Endothelial cell of umbilical vein (primary cell): ENCODE data around the gene PRR19. TPM values are rescaled to one million over a fixed set of nuclear protein-coding genes. Genes with fewer than 3 reads are reported as not detected.
A peak's percentile ranks its signal among the peaks of the same experiment; 100 is the strongest.

Experiments used
- BruUV-seq: library from RNA; stranded (reverse); fragments of 400-500 nt; replicated peaks from 2 replicates; lab custom pipeline; 2021; lab: Mats Ljungman, UMichigan
- CTCF ChIA-PET: fragments of 300-600, 350-600 bp; sonication (Branson Sonifier 250); formaldehyde crosslinking; loops from one replicate; lab custom pipeline; 2021; ENCODE audit warnings: antibody characterized with exemption, inconsistent platforms; lab: Charles Lee
- POLR2A ChIA-PET: fragments of 300-600, 350-600 bp; sonication (Branson Sonifier 250); formaldehyde crosslinking; loops from one replicate; lab custom pipeline; 2021; ENCODE audit warnings: antibody characterized with exemption, inconsistent platforms; lab: Charles Lee
- DNase-seq: peaks from one replicate; pipeline ENCODE4 v3.0.0-alpha.2; 2011; ENCODE audit warnings: low read depth, low spot score
- FAIRE-seq: peaks from 2 replicates; lab custom pipeline; 2011; peaks lifted over from hg19 to GRCh38; lab: Jason Lieb, UNC
- H2AFZ ChIP-seq: 2 replicates; pipeline ENCODE4 v1.6.0; 2012; ENCODE audit warnings: low read depth, low read length, control low read depth, inconsistent platforms
- H3K27ac ChIP-seq: 2 replicates; pipeline ENCODE4 v1.5.1; 2011; ENCODE audit warnings: low read depth, mild to moderate bottlenecking, control low read depth, low read length, moderate library complexity; ENCODE audit not compliant: insufficient read depth
- H3K27me3 ChIP-seq, 2 experiments: 2 replicates each; pipeline versions ENCODE4 v1.6.0 to v1.6.1; 2011; ENCODE audit warnings: low read length in 2 of 2, mixed read lengths in 1 of 2; ENCODE audit not compliant: control insufficient read depth in 2 of 2, insufficient read depth in 2 of 2
- H3K36me3 ChIP-seq, 2 experiments: 2 replicates in 1 of 2; 3 replicates in 1 of 2; pipeline ENCODE4 v1.5.1; 2011; ENCODE audit warnings: low read length in 2 of 2, mild to moderate bottlenecking in 1 of 2, moderate library complexity in 1 of 2; ENCODE audit not compliant: control insufficient read depth in 2 of 2, insufficient read depth in 2 of 2; ENCODE audit errors: extremely low read depth in 1 of 2
- H3K4me1 ChIP-seq: 3 replicates; pipeline ENCODE4 v1.5.1; 2011; ENCODE audit warnings: mild to moderate bottlenecking, low read length; ENCODE audit not compliant: control insufficient read depth, insufficient read depth; ENCODE audit errors: extremely low read depth
- H3K4me2 ChIP-seq: 2 replicates; pipeline ENCODE4 v1.6.1; 2011; ENCODE audit warnings: low read length, control low read depth, mixed read lengths; ENCODE audit not compliant: insufficient read depth
- H3K4me3 ChIP-seq, 3 experiments: fragments of 200-600 bp in 1 of 3; sonication (generic), shearing (Covaris generic) in 1 of 3; replicated peaks in 1 of 3; 2 replicates each; pipeline ENCODE4 v1.5.1; 2011 to 2016; ENCODE audit warnings: control low read depth in 3 of 3, low read length in 3 of 3, mild to moderate bottlenecking in 2 of 3, inconsistent platforms in 1 of 3, low read depth in 1 of 3, moderate library complexity in 1 of 3; ENCODE audit not compliant: insufficient read depth in 1 of 3
- H3K79me2 ChIP-seq: 2 replicates; pipeline ENCODE4 v1.6.0; 2012; ENCODE audit warnings: low read length, inconsistent platforms; ENCODE audit not compliant: control insufficient read depth, insufficient read depth
- H3K9ac ChIP-seq: replicated peaks from 2 replicates; pipeline ENCODE3; 2011; ENCODE audit warnings: low read length, control low read depth; ENCODE audit not compliant: insufficient read depth; ENCODE audit errors: extremely low read depth
- H3K9me1 ChIP-seq: replicated peaks from 3 replicates; pipeline ENCODE4 v1.6.0; 2011; ENCODE audit warnings: mild to moderate bottlenecking, low read length; ENCODE audit not compliant: control insufficient read depth, insufficient read depth; ENCODE audit errors: extremely low read depth
- H3K9me3 ChIP-seq: replicated peaks from 2 replicates; pipeline ENCODE4 v1.5.1; 2012; ENCODE audit warnings: low read length, inconsistent platforms; ENCODE audit not compliant: control insufficient read depth, insufficient read depth
- H4K20me1 ChIP-seq: replicated peaks from 2 replicates; pipeline ENCODE3; 2011; ENCODE audit warnings: mild to moderate bottlenecking, low read length; ENCODE audit not compliant: control insufficient read depth, insufficient read depth; ENCODE audit errors: extremely low read depth
- GATA2 ChIP-seq: IDR thresholded peaks from 2 replicates; pipeline ENCODE4 v1.7.0; 2011; ENCODE audit warnings: low read depth, mild to moderate bottlenecking, moderate library complexity, mixed read lengths, low read length; ENCODE audit not compliant: insufficient read length, insufficient read depth
- JUN ChIP-seq: IDR thresholded peaks from 2 replicates; pipeline ENCODE4 v1.6.1; 2011; ENCODE audit warnings: borderline replicate concordance, low read depth; ENCODE audit not compliant: insufficient read length, insufficient read depth
- POLR2A ChIP-seq: IDR thresholded peaks from 2 replicates; pipeline ENCODE4 v1.6.1; 2012; ENCODE audit warnings: low read depth, mild to moderate bottlenecking, control low read depth, low read length
- POLR2AphosphoS5 ChIP-seq: IDR thresholded peaks from 2 replicates; pipeline ENCODE4 v1.6.1; 2012; ENCODE audit warnings: low read depth, mild to moderate bottlenecking, control low read depth, low read length, moderate library complexity; ENCODE audit not compliant: insufficient read depth
- dilution Hi-C: fragments of 300-500 bp; cut with MboI; formaldehyde crosslinking; loops from one replicate; pipeline ENCODE4 v1.15.0; 2019; ENCODE audit warnings: low sequenced_read_pairs; ENCODE audit not compliant: extremely low pct_ligation_motif_present
- intact Hi-C: fragments of 100-400 bp; cut with micrococcal nuclease; formaldehyde crosslinking; loops from one replicate; pipeline ENCODE4 v1.10.0; 2022
- polyA plus RNA-seq, 4 experiments: library from polyadenylated mRNA; depleted of rRNA in 3 of 4; stranded (reverse) in 3 of 4; unstranded in 1 of 4; fragments of >200 nt; gene quantifications; 2 replicates each; pipeline versions ENCODE4 v1.2.1 to v1.2.3, GENCODE V29; 2011 to 2012; ENCODE audit warnings: missing spikeins in 1 of 4
- total RNA-seq: library from RNA; stranded (reverse); gene quantifications from 2 replicates; pipeline ENCODE4 v1.2.3, GENCODE V29; 2021
- TF ChIP-seq, protein P1 (sequence below), 2 donors: IDR thresholded peaks; 1 replicate in 1 of 2; 2 replicates in 1 of 2; pipeline ENCODE4 v1.5.1; 2011; ENCODE audit warnings: low read length in 2 of 2, mild to moderate bottlenecking in 2 of 2, moderate library complexity in 2 of 2, control low read depth in 1 of 2, inconsistent platforms in 1 of 2, low read depth in 1 of 2; ENCODE audit not compliant: insufficient read depth in 1 of 2; ENCODE audit errors: extremely low read depth in 1 of 2
- TF ChIP-seq, protein P2 (sequence below): IDR thresholded peaks from 2 replicates; pipeline ENCODE4 v1.6.1; 2011; ENCODE audit not compliant: insufficient read depth, insufficient read length

The PRR19 gene
- total and polyA plus RNA-seq, 2 donors (not counting 3 experiments of a cell fraction or from before 2014, with no cell fraction given) = 1.0 to 1.4 TPM

DNA sequence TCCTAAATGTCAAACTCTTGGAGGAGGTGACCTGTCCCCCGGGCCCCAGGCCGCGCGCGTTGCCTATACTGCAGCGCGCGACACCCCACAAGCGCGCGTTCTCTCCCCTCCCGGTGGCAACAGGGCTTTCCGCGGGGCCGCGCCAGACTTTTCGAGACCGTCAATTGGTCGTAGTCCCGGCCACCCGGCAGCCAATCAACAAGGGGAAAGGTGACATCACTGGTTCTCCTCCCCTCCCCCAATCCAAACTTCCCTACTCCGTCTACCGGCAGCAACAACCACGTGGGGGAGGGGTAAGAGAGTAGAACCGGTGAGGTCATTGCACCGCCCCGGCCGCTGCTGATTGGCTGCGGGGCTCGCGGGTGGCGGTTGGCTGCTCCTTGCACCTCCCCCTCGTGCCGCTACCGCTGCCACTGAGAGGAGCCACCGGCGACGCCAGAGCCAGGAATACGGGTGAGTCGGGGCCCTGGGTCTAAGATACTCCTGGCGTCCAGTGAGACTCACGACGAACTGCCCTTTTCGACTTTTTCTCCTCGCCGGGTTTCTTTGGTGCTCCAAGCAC, 33.7 kb upstream of the PRR19 start:
- peaks cover 26% of the 10 kb centered on the region for H3K79me2 ChIP-seq
- H3K9ac ChIP-seq = peak overlapping the region; percentile 84
- no peaks in the 10 kb centered on the region for H3K9me3 ChIP-seq
- peaks cover 22% of the 10 kb centered on the region for H3K4me1 ChIP-seq
- no TSS peak for BruUV-seq
- H3K27me3 ChIP-seq = no peaks in the 10 kb centered on the region
- no peak for FAIRE-seq
- H2AFZ ChIP-seq = peak overlapping the region; percentile 97
- intact Hi-C loops = loop anchor here (1.0 kb wide), 4 partner anchors 12 to 34 kb away; partner anchors contain the start of genes ERF, GSK3A, PAFAH1B3 and PRR19
- H3K36me3 ChIP-seq = peaks cover 4 to 13% of the 10 kb centered on the region in 2 experiments
- TF ChIP-seq JUN (peak; percentile 88), POLR2A (peak; percentile 25), POLR2AphosphoS5 (peak; percentile 62), GATA2 (no peak)
- TF ChIP-seq, protein P1, sequence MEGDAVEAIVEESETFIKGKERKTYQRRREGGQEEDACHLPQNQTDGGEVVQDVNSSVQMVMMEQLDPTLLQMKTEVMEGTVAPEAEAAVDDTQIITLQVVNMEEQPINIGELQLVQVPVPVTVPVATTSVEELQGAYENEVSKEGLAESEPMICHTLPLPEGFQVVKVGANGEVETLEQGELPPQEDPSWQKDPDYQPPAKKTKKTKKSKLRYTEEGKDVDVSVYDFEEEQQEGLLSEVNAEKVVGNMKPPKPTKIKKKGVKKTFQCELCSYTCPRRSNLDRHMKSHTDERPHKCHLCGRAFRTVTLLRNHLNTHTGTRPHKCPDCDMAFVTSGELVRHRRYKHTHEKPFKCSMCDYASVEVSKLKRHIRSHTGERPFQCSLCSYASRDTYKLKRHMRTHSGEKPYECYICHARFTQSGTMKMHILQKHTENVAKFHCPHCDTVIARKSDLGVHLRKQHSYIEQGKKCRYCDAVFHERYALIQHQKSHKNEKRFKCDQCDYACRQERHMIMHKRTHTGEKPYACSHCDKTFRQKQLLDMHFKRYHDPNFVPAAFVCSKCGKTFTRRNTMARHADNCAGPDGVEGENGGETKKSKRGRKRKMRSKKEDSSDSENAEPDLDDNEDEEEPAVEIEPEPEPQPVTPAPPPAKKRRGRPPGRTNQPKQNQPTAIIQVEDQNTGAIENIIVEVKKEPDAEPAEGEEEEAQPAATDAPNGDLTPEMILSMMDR (IDR thresholded peaks at IDR 0.05; ENCODE audit: extremely low read depth in 1 of 2, insufficient read depth in 1 of 2, low read depth in 1 of 2, low read length in 2 of 2) = no peak
- TF ChIP-seq, protein P2, sequence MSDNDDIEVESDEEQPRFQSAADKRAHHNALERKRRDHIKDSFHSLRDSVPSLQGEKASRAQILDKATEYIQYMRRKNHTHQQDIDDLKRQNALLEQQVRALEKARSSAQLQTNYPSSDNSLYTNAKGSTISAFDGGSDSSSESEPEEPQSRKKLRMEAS = peak; percentile 84
- no peaks in the 10 kb centered on the region for H4K20me1 ChIP-seq
- DNase-seq = peak; percentile 99
- no peaks in the 10 kb centered on the region for H3K9me1 ChIP-seq
- POLR2A ChIA-PET = no interaction called here
- CTCF ChIA-PET = interaction anchor here (1.0 to 1.6 kb wide), 4 partner anchors 12 to 24 kb away, joined by 3 to 10 read pairs (median 6); no protein-coding TSS in a partner anchor
- peak overlapping the region; percentile 87 for H3K27ac ChIP-seq
- dilution Hi-C loops = no loop called here
- H3K4me3 ChIP-seq = peak overlapping the region; percentile 49 to 64 (median 57)
- H3K4me2 ChIP-seq = peak overlapping the region; percentile 96
